HG03095 (cell line): ENCODE measurements around the gene CORO2B.

Source experiments
- ATAC-seq: cut with Tn5 transposase; IDR thresholded peaks from one replicate; pipeline ENCODE4 v1.9.1; 2021; ENCODE audit warnings: moderate library complexity; ENCODE audit not compliant: unreplicated experiment

The CORO2B gene

GRCh38 chr15:68589783-68590710 is 11.3 kb downstream of the CORO2B start:
- no peak for ATAC-seq

- no peak for ATAC-seq
Measured at GRCh38 chr15:68590721-68591389, 12.1 kb downstream of the CORO2B start.

GRCh38 chr15:68592054-68592453 is 13.3 kb downstream of the CORO2B start:
- no peak for ATAC-seq

GRCh38 chr15:68592544-68592943 is 13.8 kb downstream of the CORO2B start:
- ATAC-seq = no peak

GRCh38 chr15:68593341-68593740 is 14.5 kb downstream of the CORO2B start:
- ATAC-seq = no peak

- no peak for ATAC-seq
Measured at GRCh38 chr15:68593828-68594532, 15.2 kb downstream of the CORO2B start.

- no peak for ATAC-seq
Measured at GRCh38 chr15:68594533-68595259, 15.9 kb downstream of the CORO2B start.

- no peak for ATAC-seq
Measured at GRCh38 chr15:68595260-68595564, 16.4 kb downstream of the CORO2B start.

- no peak for ATAC-seq
Measured at GRCh38 chr15:68595761-68596160, 17.0 kb downstream of the CORO2B start.

- no peak for ATAC-seq
Measured at GRCh38 chr15:68596691-68597090, 17.9 kb downstream of the CORO2B start.

GRCh38 chr15:68597581-68597980 is 18.8 kb downstream of the CORO2B start:
- ATAC-seq = no peak

- no peak for ATAC-seq
Measured at GRCh38 chr15:68598171-68599152, 19.7 kb downstream of the CORO2B start.

GRCh38 chr15:68599153-68599545 is 20.4 kb downstream of the CORO2B start:
- ATAC-seq = no peak

GRCh38 chr15:68599560-68600071 is 20.8 kb downstream of the CORO2B start:
- ATAC-seq = no peak

GRCh38 chr15:68601206-68602197 is 22.7 kb downstream of the CORO2B start:
- ATAC-seq = no peak

GRCh38 chr15:68602459-68603215 is 23.8 kb downstream of the CORO2B start:
- ATAC-seq = no peak

GRCh38 chr15:68603216-68603595 is 24.4 kb downstream of the CORO2B start:
- no peak for ATAC-seq

GRCh38 chr15:68603951-68604350 is 25.2 kb downstream of the CORO2B start:
- ATAC-seq = no peak
